ENCODE measurements around the gene AFF2.

Gene AFF2

DNA sequence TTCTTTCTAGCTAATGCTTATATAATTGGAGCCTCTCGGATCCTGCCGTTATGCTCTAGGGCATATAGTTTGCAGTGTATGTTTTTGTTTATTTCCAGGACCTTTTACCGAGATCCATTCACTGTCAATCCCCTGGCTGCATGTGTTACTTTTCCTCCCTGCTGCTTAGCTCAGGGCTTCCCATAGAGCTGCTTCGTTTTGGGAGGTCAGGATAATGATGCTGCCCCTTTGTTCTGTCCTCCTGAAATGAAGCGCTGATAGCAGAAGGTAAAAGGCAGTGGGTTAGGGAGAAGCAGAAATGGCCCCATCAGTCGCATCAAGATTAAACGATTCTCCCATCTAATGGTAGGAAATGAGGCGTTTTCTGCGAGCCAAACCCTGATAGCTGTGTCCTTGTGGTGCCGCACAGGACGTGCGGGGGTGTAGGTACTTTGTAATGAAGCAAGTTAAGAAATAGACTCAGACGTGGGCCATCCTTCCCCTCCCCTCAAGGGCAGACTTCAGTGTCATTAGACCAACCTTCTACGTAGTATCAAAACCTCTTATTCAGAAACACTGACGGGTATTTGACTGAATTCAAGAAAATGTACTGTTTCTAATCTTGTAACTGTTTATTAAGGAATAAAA, 37.3 kb downstream of the AFF2 start:
- DNase-seq, result no peak

DNA sequence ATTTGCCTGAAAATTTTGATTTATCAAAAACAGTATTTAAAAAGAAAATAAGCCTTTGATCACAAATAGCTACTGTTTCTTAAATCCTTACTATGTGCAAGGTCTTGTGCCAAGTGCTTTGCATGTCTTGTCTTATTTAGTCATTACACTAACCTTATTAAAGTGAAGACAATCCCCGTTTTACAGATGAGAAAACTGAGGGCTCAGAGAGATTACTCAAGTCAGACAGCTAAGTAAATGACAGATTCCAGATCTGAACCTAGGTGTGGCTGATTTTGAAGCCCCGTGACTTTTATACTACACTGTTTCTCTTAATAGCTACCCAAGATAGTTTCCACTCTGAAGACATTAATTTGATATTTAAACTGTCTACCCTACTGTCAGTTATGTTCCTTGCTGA, 38.2 kb downstream of the AFF2 start:
- DNase-seq, result no peak

GRCh38 chrX:148540114-148540513, 39.7 kb downstream of the AFF2 start:
- DNase-seq, result no peak

DNA sequence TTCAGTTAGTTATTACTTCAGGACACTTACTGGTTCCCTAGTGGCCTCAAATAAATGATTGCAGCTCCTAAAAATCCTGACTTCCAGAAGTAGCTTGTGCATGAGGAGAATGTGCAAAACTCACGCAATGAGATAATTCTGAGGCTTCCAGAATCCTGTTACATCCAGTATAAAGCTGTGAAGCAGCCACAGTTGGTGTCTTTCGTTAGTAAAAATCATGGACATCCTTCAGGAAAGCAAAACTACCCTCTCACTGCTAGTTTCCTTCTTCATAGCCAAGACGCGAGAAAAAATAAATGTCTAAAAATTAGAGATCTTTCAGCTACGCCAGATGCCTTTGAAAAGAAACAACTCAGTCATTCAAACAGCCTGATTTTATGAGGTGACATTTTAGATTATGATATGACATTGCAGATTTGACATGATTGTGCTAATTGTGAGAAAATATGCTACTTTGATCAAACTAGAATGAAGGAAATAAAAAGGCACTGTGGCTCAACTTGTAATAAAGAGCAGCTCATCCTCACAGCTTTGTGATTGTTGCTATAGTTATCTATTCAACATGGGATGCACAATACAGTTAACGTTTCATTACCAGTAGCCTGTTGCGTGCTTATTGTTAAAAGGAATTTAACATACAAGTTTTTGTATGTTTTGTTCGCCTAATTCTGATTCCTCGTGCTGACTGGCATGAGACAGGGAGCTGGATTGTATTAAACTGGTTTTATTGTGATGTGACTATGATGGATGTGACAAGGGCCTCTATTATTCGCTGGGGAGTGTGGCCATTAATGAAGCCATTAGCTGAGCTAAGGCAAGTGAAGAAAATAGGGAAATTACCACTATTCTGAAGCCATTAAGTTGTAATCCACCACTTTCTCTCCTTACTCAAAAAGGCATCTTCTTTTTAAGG, 40.5 kb downstream of the AFF2 start:
- DNase-seq, result no peak

GRCh38 chrX:148541584-148541940, 41.1 kb downstream of the AFF2 start:
- DNase-seq, result no peak

DNA sequence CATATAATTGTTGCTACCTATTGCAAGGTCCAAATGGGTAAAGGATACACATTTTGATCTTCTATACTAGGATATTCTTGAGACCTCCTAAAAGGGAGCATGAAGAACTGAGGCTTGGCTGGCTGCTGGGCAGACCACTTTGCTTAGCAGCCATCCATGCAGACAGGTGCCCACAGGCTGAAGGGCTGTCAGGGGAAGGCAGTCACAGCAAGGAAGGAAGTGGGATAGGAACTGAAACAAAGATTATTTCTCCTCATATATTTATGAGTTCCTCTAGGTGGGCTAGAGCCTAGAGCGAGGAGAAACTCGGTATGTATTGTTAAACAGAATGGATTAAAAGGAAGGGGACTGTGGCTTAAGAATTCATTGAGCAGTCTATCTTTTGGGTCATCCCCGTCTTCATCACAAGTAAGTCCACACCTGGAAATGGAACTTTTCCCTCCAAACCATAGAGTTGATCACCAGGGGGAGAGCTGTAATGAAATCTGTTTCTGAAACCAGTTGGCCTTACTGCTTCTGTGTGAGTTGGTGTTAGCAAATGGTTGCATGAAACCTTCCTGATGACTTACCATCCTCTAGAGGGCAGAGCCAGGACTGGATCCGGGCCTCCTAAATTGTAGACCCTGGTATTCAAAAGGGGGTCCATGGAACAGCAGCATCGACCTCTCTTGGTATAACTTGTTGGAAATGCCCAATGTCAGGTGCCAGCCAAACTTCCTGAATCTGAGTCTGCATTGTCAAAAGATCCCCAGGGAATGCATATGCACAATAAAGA, 42.3 kb downstream of the AFF2 start:
- no peak for DNase-seq

DNA sequence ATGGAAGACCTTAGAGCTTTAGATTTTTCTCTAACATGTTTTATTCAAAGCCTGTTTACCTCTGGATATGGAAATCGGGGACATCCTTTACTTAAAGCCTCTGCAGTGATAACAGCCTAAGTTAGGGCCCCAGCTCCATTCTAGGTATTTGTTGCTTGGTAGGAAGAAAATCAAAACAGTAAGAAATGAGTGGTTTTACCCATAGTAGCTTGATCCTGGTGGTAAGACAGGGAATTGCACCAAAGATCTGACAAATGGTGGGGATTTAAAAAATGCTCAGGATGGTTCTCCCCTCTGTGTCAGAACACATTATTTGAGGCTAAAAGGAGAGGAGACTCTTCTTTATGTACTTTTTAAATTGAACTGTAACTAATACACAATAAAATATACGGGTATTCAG, 52.4 kb downstream of the AFF2 start:
- no peak for DNase-seq

GRCh38 chrX:148555101-148555500, 54.7 kb downstream of the AFF2 start:
- no peak for DNase-seq

- no peak for DNase-seq
Measured at GRCh38 chrX:148555571-148556243, 55.3 kb downstream of the AFF2 start.

DNA sequence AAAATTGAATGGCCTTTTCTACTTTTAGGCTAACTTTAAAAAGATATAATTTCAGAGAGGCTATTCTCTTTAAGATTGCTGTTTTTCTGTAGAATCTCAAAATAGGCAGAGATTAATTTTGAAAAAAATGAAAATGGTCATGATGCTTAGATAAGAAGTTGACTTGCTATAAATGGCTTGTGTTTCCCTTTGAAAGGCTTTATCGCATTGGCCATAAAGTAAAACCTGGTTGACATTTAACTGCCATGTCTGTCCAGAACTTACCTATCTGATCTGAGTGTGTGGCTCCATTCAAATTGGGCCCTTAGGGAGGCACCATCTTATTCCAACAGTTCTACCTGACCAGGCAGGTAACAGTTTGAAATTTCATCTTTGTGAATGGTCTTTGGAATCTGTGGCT, 56.1 kb downstream of the AFF2 start:
- DNase-seq, result no peak

DNA sequence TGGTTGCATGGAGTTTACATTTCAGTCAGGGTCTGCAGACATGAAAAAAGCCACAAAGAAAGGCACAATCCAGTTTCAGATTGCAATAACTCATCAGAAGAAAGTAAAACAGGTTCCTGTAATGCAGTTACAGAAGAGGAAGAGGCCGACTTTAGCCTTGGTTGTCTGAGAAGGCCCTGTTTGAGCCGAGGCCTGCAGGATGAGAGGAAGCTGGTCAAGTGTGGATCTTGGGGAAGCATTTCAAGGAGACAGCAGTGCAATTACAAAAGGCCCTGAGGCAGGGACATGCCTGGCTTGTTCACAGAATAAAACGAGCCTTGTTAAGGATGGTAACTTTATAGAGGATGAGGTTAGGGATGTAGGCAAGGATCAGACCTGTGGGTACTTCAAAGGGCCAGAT, 62.4 kb downstream of the AFF2 start:
- no peak for DNase-seq

DNA sequence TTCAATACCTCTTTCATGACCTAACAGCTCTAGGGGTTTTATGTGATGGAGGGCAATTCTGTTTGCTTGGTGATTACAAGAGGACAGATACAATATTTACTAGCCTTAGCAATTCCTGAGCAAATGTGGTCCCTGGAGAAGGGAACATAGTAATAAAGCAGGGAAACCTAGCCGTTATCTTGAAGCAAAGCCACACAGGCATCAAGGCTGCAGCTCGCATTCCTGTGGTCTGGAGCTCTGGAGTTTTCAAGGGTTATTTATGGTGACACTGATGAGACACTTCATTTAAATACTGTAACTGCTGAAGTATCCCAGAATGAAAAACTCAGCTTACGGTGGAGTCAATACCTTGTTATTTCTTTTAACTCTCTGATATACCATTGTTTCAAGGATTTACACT, 66.8 kb downstream of the AFF2 start:
- no peak for DNase-seq

DNA sequence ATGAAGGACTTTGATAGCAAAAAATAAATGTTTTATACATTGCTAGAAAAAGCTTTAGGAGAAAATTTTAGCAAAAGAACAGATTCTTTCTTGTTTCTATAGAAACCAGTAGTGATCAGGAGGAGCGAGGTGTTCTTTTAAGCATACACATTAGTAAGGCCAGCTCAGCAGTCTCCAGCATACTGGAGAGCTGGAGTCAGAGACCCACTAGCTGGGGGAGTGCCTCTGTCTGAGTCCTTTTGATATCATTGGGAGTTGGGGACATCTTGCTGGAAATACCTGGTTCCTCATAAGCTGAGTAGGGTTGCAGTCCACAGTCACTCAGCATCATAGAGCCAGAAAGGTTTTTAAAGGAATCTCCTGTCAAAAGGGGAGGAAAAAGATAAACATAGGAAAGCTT, 67.4 kb downstream of the AFF2 start:
- no peak for DNase-seq

DNA sequence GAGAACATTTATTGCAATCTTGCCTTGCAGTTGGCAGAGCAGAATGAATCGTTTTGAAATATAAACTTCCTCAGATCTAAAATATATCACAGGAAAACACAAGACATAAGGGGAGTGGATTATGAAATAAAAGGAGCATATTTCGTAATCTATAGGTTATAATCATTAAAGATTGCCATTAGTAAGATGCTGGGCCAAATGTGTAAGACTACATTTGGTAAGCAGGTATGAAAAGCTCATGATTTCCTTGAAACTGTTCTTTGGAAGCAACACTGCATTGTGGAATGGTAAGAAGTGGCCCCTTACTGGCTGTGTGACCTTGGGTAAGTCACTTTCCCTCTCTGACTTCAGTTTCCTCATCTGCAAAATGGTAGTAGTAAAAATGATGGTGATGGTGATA, 68.3 kb downstream of the AFF2 start:
- DNase-seq, result no peak

DNA sequence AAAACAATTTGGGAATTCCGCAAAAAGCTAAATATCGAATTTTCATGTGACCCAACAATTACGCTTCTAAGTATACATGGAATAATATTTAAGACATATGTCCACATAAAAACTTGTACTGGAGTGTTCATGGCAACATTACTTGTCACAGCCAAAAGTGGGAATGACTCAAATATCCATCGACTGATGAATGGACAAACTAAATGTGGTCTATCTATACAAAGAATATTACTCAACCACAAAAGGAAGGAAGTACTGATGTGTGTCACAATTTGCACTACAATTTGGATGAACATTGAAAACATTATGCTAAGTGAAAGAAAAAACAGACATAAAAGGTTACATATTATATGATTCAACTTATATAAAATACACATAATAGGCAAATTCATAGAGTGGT, 71.9 kb downstream of the AFF2 start:
- no peak for DNase-seq

DNA sequence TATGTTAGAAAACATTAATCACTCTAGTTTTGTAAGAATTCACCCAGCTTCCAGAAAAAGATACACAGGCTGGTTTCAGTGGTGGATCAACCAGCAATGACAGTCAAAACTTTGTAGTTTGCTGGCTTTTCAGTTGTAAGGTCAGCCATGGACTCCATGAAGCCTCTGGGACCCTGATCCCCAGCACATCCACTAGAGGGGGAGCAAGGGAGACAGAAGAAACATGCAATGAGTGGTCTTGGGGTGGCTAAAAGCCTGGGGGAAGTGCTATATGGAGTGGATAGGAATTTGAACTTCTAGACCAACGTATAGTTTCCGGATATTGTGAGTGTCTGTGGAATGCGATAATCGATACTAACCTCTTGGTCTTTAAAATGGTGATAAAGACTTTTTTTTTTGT, 72.7 kb downstream of the AFF2 start:
- DNase-seq, result no peak

GRCh38 chrX:148574237-148574973, 74.0 kb downstream of the AFF2 start:
- DNase-seq, result no peak

DNA sequence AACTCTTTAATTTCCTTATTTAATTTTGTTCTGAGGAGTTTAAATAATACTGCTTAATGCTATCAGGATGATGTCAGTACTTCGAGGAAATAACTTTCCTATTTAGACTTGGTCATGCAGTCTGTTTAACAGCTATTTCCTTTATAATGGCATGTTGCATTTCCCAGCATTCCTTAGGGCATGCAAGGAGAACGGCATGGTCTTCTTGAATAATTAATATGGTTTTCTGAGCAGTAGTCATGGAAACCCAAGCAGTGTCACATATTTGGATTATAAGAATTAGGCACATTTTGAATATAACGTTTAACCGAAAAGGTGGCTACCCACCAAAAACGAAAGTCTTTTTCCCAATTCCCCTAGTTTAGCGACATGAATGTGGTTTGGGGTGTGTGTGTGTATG, 76.0 kb downstream of the AFF2 start:
- no peak for DNase-seq

- DNase-seq, result no peak
Measured at GRCh38 chrX:148577741-148578140, 77.3 kb downstream of the AFF2 start.

- DNase-seq, result no peak
Measured at GRCh38 chrX:148580016-148580415, 79.6 kb downstream of the AFF2 start.

DNA sequence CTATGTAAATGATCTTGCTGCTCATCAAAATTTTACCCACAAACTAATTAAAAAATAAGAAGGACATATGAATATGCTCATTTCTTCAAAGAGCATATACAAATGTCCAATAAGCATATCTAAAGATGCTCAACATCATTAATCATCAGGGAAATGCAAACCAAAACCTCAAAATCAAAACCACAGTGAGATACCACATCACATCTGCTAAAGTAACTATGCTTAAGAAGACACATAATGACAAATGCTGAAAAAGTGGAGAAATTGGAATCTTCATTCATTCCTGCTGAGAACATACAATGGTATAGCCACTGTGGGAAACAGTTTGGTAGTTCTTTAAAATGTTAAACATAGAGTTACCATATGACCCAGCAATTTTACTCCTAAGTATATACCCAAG, 81.9 kb downstream of the AFF2 start:
- no peak for DNase-seq

DNA sequence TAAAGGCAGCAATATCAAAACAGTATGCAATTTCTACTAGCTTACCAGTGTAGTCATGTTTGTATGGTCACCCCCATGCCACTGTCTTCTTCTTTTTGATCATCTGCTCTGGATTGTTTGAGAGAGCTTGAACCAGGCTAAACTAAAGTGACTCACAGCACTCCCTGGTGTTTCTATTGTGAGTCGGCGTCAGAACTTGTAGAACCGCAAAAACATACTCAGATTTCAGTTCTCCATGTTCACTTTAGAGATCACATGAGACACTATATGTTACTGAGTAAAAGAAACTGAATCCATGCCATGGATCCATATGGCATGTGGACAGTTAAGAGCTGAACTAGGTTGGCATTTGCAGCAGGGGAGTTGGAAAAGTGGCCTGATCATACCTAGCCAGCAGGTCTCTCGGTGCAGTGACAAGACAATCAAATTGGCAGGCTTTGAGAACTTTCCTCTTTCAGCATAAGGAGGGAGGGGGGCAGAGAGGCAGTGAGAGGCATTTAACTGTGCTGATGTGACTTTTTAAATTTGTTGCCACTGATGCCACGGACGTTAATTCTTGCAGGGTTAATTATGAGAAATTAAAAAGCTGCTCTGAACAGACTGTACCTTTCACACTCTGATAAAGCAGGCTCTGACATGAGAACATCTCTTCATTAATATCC, 88.4 kb downstream of the AFF2 start:
- DNase-seq, result no peak

Measured in activated T-cell treated with anti-CD3 and anti-CD28 coated beads for 4 hours (primary cell).